Measurements from ENCODE around the gene GRM5.
A peak's percentile ranks its signal among the peaks of the same experiment; 100 is the strongest.
"Not testable (repeated sequence)": the region's sequence is repeated elsewhere in the genome, so short reads cannot be mapped to it uniquely, and the experiment has no call there.

The GRM5 gene

GRCh38 chr11:89065651-89066201, at the start of gene GRM5:
Gene GRM5, minus strand, starts transcription at chr11:89065982. Its CDS starts 18,110 bp downstream, at chr11:89047872.
- DNase-seq (ENCODE audit: low read depth); H3K4me3 ChIP-seq (ENCODE audit: low read depth, low read length): not testable (repeated sequence)

DNA sequence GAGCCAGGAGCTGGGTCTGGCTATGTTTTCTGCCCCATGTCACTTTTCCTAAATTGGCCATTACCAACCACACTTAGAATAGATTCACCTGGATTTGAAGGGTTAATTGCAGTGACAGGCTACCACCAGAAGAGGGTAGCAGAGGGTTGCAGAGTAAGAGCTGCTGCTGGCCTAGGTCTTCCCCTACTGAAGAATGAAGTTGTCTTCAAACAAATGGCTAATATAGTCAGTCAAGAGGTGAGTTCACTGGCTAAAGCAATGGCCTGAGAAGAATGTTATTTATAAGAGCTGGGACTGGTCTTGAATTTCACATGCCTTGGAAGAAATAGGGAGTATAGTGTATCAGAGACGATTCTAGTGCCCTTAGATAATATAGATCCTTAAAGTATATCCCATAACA, 32.2 kb upstream of the GRM5 start:
- DNase-seq (ENCODE audit: low read depth); H3K4me3 ChIP-seq (ENCODE audit: low read depth, low read length): not testable (repeated sequence)
- TF ChIP-seq, protein P1, sequence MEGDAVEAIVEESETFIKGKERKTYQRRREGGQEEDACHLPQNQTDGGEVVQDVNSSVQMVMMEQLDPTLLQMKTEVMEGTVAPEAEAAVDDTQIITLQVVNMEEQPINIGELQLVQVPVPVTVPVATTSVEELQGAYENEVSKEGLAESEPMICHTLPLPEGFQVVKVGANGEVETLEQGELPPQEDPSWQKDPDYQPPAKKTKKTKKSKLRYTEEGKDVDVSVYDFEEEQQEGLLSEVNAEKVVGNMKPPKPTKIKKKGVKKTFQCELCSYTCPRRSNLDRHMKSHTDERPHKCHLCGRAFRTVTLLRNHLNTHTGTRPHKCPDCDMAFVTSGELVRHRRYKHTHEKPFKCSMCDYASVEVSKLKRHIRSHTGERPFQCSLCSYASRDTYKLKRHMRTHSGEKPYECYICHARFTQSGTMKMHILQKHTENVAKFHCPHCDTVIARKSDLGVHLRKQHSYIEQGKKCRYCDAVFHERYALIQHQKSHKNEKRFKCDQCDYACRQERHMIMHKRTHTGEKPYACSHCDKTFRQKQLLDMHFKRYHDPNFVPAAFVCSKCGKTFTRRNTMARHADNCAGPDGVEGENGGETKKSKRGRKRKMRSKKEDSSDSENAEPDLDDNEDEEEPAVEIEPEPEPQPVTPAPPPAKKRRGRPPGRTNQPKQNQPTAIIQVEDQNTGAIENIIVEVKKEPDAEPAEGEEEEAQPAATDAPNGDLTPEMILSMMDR (IDR thresholded peaks at IDR 0.05; ENCODE audit: control insufficient read depth, extremely low read depth, insufficient read depth): peak; percentile 68

- not testable (repeated sequence) for DNase-seq (ENCODE audit: low read depth); H3K4me3 ChIP-seq (ENCODE audit: low read depth, low read length)
Observed at GRCh38 chr11:89093806-89094205, 28.0 kb upstream of the GRM5 start.

DNA sequence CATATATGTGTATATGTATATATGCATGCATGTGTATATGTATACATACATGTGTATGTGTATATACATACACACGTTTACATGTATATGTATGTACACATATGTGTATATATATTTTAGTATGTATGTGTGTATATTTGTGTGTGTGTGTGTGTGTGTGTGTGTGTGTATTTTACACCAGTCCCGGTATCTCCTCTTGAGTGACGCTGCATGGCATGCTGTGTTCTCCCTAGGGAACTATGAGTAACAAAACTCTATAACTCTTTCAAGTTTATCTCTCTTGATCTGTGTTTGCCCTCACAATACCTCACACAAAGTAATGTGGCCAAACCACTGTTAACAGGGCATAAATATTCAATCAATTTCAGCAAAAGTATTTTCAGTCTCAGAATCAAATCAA, 19.2 kb upstream of the GRM5 start:
- DNase-seq (ENCODE audit: low read depth); H3K4me3 ChIP-seq (ENCODE audit: low read depth, low read length): not testable (repeated sequence)

GRCh38 chr11:89070911-89071310, 5.1 kb upstream of the GRM5 start:
- not testable (repeated sequence) for H3K4me3 ChIP-seq (ENCODE audit: low read depth, low read length); DNase-seq (ENCODE audit: low read depth)

- TF ChIP-seq, protein P1 (IDR thresholded peaks at IDR 0.05; ENCODE audit: control insufficient read depth, extremely low read depth, insufficient read depth): no peak
- no peak overlapping the region for H3K4me3 ChIP-seq (ENCODE audit: low read depth, low read length)
- DNase-seq (ENCODE audit: low read depth): no peak
Observed at GRCh38 chr11:89067264-89067663, 1.5 kb upstream of the GRM5 start.

GRCh38 chr11:89065066-89065465, 716 bp downstream of the GRM5 start:
- DNase-seq (ENCODE audit: low read depth): no peak
- TF ChIP-seq, protein P1 (IDR thresholded peaks at IDR 0.05; ENCODE audit: control insufficient read depth, extremely low read depth, insufficient read depth): no peak
- H3K4me3 ChIP-seq (ENCODE audit: low read depth, low read length): no peak overlapping the region

GRCh38 chr11:89063481-89063951, 2.3 kb downstream of the GRM5 start:
- not testable (repeated sequence) for DNase-seq (ENCODE audit: low read depth); H3K4me3 ChIP-seq (ENCODE audit: low read depth, low read length)

GRCh38 chr11:89062771-89063298, 2.9 kb downstream of the GRM5 start:
- not testable (repeated sequence) for H3K4me3 ChIP-seq (ENCODE audit: low read depth, low read length); DNase-seq (ENCODE audit: low read depth)

DNA sequence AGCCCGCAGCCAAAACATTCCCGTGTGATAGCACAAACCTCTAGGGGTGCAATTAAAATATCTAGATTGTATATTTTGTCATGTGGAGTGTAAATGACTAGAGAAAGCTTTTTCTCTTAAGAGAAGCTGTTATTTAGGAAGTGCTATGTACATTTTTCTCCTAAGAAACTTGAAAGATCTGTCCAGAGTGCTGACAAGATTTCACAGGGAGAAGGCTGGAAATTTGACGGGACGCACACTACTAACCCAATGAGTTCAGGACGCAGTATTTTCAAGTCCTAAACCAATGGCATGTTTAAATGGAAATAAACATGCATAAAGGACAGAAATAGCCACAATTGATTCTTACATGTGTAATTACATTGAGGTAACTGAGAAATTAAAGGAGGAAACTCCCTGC, 3.9 kb downstream of the GRM5 start:
- DNase-seq (ENCODE audit: low read depth); H3K4me3 ChIP-seq (ENCODE audit: low read depth, low read length): not testable (repeated sequence)

GRCh38 chr11:89057406-89057805, 8.4 kb downstream of the GRM5 start:
- H3K4me3 ChIP-seq (ENCODE audit: low read depth, low read length); DNase-seq (ENCODE audit: low read depth): not testable (repeated sequence)

Measured in LNCaP clone FGC (cell line).